ENCODE measurements around the gene FECH.

FECH gene

GRCh38 chr18:57543560-57543959, 42.9 kb downstream of the FECH start:
- Histone ChIP-seq H3K27ac (ENCODE audit: low read depth, low read length, poor library complexity, severe bottlenecking) (no peak overlapping the region), H3K9ac (ENCODE audit: low read length) (no peak overlapping the region), H3K27me3 (ENCODE audit: insufficient read depth, low read length) (no peaks in the 10 kb centered on the region), H3K79me2 (ENCODE audit: insufficient read depth, low read length) (no peaks in the 10 kb centered on the region), H3K9me2 (ENCODE audit: low read depth, low read length) (no peaks in the 10 kb centered on the region), H4K20me1 (ENCODE audit: insufficient read depth, low read length) (no peaks in the 10 kb centered on the region), H3K4me1 (ENCODE audit: insufficient read depth, low read length, severe bottlenecking) (no peaks in the 10 kb centered on the region), H3K4me2 (ENCODE audit: low read length) (no peak overlapping the region), H3F3A (ENCODE audit: insufficient read depth, low read length) (no peaks in the 10 kb centered on the region), H3K36me3 (ENCODE audit: insufficient read depth, low read length) (no peaks in the 10 kb centered on the region), H2AFZ (ENCODE audit: low read length) (no peak overlapping the region), H3K9me3 (ENCODE audit: low read length) (no peaks in the 10 kb centered on the region), H3K4me3 (ENCODE audit: low read depth, low read length, poor library complexity, severe bottlenecking) (no peak overlapping the region)
- TF ChIP-seq EZH2 (IDR thresholded peaks at IDR 0.05; ENCODE audit: borderline replicate concordance, low read length): no peak

GRCh38 chr18:57542812-57543427, 43.6 kb downstream of the FECH start:
- no peaks in the 10 kb centered on the region for H3K4me1 ChIP-seq (ENCODE audit: insufficient read depth, low read length, severe bottlenecking)
- H3K9me2 ChIP-seq (ENCODE audit: low read depth, low read length): no peaks in the 10 kb centered on the region
- TF ChIP-seq CTCF (IDR thresholded peaks at IDR 0.05; ENCODE audit: low read length): no peak
- TF ChIP-seq EZH2 (IDR thresholded peaks at IDR 0.05; ENCODE audit: borderline replicate concordance, low read length): no peak
- H3K27ac ChIP-seq (ENCODE audit: low read depth, low read length, poor library complexity, severe bottlenecking): no peak overlapping the region
- no peaks in the 10 kb centered on the region for H3F3A ChIP-seq (ENCODE audit: insufficient read depth, low read length)
- no peaks in the 10 kb centered on the region for H3K9me3 ChIP-seq (ENCODE audit: low read length)
- no peak overlapping the region for H3K4me2 ChIP-seq (ENCODE audit: low read length)
- H3K4me3 ChIP-seq (ENCODE audit: low read depth, low read length, poor library complexity, severe bottlenecking): no peak overlapping the region
- no peaks in the 10 kb centered on the region for H3K36me3 ChIP-seq (ENCODE audit: insufficient read depth, low read length)
- H3K9ac ChIP-seq (ENCODE audit: low read length): no peak overlapping the region
- H4K20me1 ChIP-seq (ENCODE audit: insufficient read depth, low read length): no peaks in the 10 kb centered on the region
- no peak overlapping the region for H2AFZ ChIP-seq (ENCODE audit: low read length)
- H3K79me2 ChIP-seq (ENCODE audit: insufficient read depth, low read length): no peaks in the 10 kb centered on the region
- H3K27me3 ChIP-seq (ENCODE audit: insufficient read depth, low read length): peaks cover 6% of the 10 kb centered on the region; the same call in 1 of the 2 replicates

- Histone ChIP-seq H3K9ac (ENCODE audit: low read length) (no peak overlapping the region), H3K36me3 (ENCODE audit: insufficient read depth, low read length) (no peaks in the 10 kb centered on the region), H3K4me1 (ENCODE audit: insufficient read depth, low read length, severe bottlenecking) (no peaks in the 10 kb centered on the region), H3K4me2 (ENCODE audit: low read length) (no peak overlapping the region), H3K79me2 (ENCODE audit: insufficient read depth, low read length) (no peaks in the 10 kb centered on the region), H3K9me3 (ENCODE audit: low read length) (no peaks in the 10 kb centered on the region), H2AFZ (ENCODE audit: low read length) (no peak overlapping the region), H3K9me2 (ENCODE audit: low read depth, low read length) (no peaks in the 10 kb centered on the region), H3K27ac (ENCODE audit: low read depth, low read length, poor library complexity, severe bottlenecking) (no peak overlapping the region), H3F3A (ENCODE audit: insufficient read depth, low read length) (no peaks in the 10 kb centered on the region), H3K4me3 (ENCODE audit: low read depth, low read length, poor library complexity, severe bottlenecking) (no peak overlapping the region), H4K20me1 (ENCODE audit: insufficient read depth, low read length) (no peaks in the 10 kb centered on the region), H3K27me3 (ENCODE audit: insufficient read depth, low read length) (peaks cover 7% of the 10 kb centered on the region; the same call in 1 of the 2 replicates)
- TF ChIP-seq CTCF (IDR thresholded peaks at IDR 0.05; ENCODE audit: low read length): no peak
- no peak for TF ChIP-seq EZH2 (IDR thresholded peaks at IDR 0.05; ENCODE audit: borderline replicate concordance, low read length)
These were observed 44.4 kb downstream of the FECH start for GRCh38 chr18:57542126-57542525.

- H3K79me2 ChIP-seq (ENCODE audit: insufficient read depth, low read length): no peaks in the 10 kb centered on the region
- TF ChIP-seq EZH2 (IDR thresholded peaks at IDR 0.05; ENCODE audit: borderline replicate concordance, low read length) (no peak), CTCF (IDR thresholded peaks at IDR 0.05; ENCODE audit: low read length) (no peak)
- H3K4me1 ChIP-seq (ENCODE audit: insufficient read depth, low read length, severe bottlenecking): no peaks in the 10 kb centered on the region
- H4K20me1 ChIP-seq (ENCODE audit: insufficient read depth, low read length): no peaks in the 10 kb centered on the region
- H3K36me3 ChIP-seq (ENCODE audit: insufficient read depth, low read length): no peaks in the 10 kb centered on the region
- no peak overlapping the region for H3K4me3 ChIP-seq (ENCODE audit: low read depth, low read length, poor library complexity, severe bottlenecking)
- H3K27me3 ChIP-seq (ENCODE audit: insufficient read depth, low read length): peaks cover 7% of the 10 kb centered on the region; the same call in 1 of the 2 replicates
- H3F3A ChIP-seq (ENCODE audit: insufficient read depth, low read length): no peaks in the 10 kb centered on the region
- H3K4me2 ChIP-seq (ENCODE audit: low read length): no peak overlapping the region
- no peak overlapping the region for H3K27ac ChIP-seq (ENCODE audit: low read depth, low read length, poor library complexity, severe bottlenecking)
- H3K9me2 ChIP-seq (ENCODE audit: low read depth, low read length): no peaks in the 10 kb centered on the region
- no peak overlapping the region for H3K9ac ChIP-seq (ENCODE audit: low read length)
- H3K9me3 ChIP-seq (ENCODE audit: low read length): no peaks in the 10 kb centered on the region
- no peak overlapping the region for H2AFZ ChIP-seq (ENCODE audit: low read length)
These were observed 46.8 kb downstream of the FECH start for GRCh38 chr18:57539702-57540101.

Data from OCI-LY1 (cell line).